OCI-LY3 (cell line): ENCODE measurements around the gene EDEM3.

Experiments used
- CTCF ChIP-seq: fragments of 200-600, 300-600 bp; sonication (generic); IDR thresholded peaks from 2 replicates; pipeline ENCODE4 v1.5.1; 2014; ENCODE audit warnings: antibody characterized with exemption, low read length, low read depth
- EZH2phosphoT487 ChIP-seq: fragments of 200-600 bp; shearing (Covaris generic); IDR thresholded peaks from 2 replicates; pipeline ENCODE4 v1.6.1; 2018; ENCODE audit warnings: antibody characterized with exemption, mixed run types, low read depth

- TF ChIP-seq CTCF, result no peak
- no peak for TF ChIP-seq EZH2phosphoT487
Observed at GRCh38 chr1:184695023-184695422, 59.6 kb downstream of the EDEM3 start.
